Measurements from ENCODE around the gene NTSR1. TPM values are rescaled to one million over a fixed set of nuclear protein-coding genes. Genes with fewer than 3 reads are reported as not detected.

The NTSR1 gene
- total RNA-seq, 1 donor from 2014 or later: not detected

DNA sequence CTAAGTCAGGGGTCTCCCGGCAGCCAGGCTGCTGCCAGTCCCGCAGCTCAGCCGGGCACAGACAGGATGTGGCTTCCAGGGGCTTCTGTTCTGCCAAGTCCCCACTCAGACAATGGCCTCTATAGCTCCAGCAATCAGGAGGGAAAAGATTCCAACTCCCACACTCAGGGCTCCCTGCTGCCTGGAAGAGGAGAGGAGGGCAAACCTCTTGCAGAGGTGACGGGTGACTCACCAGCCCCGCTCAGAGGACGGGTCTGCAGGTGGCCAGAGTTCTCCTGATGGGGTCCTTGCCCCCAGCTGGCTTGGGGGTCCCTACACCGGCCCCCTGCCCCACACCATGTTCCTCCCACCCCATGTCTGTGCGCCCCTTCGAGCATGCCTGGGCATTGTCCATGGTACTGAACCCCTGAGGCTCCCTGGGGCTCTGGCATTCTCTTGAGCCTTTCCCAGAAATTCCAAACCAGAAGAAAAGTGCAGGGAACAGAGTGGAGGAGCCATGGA is 32.6 kb downstream of the NTSR1 start:
- DNase-seq: peak; percentile 38

DNA sequence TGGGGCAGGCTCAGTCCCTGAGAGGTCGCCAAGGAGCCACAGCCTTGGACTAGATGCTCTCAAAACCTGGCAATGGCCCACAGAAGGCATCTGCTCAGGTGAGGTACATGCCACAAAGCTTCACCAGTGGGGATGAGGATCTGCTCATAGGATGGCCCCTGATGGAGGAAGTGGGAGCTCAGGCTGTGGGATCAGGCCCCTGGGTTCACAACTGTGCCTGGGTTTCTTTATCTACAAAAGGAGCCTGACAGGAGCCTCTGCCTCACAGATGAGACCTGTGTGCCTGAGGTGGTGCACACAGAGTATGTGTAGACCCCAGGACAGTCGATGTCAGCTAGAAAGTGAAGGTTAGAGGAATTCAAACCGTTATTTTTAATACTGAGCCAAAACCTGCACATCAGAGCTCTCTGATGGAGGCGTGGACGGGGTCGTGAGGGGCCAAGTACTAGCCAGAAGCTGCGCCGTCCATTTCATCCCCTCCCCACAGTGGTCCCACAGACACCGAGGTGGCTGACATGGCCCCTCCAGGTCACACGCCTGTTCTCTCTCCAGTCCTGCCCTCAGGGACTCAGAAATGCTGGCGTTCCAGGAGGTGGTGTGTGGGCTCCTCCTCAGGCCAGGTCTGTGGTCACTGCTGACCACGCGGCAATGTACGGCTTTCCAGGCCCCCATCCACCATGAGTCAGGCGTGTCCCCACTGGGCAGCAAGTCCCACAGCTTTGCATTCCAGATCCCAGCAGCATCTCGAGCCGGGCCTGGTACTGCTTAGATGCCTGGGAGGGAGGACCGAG is 33.3 kb downstream of the NTSR1 start:
- no peak for DNase-seq

DNA sequence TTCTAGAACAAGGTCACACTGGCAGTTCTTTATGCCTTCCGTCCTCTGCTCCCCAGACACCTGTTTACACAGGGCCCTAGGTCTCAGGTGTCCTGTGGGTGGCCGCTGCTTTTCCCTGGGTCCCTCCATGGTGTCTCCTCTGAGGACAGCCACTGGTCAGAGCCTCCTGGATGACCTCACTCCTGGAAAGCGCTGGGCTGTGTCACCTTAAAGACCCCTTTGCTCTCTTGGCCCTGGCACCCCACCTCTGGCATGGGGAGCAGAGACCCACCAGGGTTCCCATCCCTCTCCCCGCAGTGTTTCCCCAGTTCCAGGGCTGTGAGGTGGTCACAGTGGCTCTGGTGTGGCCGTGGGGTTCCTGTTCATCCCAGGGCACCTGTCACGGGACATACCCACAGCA is 33.9 kb downstream of the NTSR1 start:
- no peak for DNase-seq

DNA sequence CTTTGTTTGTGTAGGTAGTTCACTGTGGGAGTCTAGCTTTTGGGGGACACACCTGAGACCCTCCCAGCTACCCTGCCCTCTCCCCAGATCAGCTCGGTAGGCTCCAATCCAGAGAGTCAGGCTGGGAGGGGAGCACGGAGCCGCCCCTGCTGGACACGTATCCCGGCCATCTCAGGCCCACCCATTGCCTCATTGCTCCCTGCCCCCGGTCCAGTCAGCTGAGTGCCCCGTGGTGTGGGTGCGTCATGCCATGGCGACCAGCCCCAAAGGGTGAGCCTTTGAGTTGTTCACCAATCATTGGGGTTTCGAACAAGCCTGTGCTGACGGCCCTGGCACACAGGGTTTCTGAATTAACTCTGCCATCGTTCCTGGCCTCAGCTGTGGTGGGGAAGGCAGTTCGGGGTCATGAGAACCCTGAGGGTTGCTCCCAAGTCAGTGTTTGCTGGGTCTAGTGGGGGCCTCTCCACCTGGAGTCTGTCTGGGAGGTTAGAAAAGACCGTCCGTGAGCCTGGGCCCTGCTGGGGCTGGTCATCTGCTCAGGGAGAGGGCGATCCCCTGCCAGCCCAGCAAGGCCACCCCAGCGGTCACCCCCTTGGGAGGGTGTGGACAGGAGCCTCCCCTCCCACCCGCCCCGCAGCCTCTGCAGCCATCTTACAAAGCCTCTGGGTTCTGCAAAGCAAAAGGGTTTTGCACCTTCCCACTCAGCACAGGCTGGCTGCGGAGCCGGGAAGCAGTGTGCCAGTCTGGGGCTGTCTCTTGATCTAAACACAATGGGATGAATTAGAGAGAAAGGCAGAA is 34.5 kb downstream of the NTSR1 start:
- no peak for DNase-seq

DNA sequence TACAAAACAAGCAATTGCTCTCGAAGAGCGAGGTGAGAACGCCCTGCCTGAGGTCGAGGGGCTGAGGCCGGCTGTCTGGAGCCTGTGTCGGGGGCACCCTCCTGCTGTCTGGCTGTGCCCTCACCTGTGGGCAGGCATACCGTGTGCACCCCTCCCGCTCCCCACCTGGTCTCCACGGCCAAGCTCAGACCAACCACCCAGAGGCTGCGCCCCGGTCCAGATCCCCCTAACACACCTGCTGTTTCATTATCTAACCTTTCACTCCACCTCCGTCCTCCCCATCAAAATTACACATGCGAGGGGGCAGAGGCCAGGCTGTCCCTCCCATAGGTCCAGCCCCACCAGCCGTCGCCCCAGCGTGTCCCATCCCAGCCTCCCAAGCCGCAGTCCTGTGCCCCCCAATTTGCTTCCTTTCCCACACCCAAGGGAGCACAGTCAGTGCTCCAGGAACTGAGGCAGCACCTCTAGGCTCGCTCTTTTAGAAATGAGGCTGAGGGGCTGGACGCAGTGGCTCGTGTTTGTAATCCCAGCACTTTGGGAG is 35.2 kb downstream of the NTSR1 start:
- DNase-seq: no peak

DNA sequence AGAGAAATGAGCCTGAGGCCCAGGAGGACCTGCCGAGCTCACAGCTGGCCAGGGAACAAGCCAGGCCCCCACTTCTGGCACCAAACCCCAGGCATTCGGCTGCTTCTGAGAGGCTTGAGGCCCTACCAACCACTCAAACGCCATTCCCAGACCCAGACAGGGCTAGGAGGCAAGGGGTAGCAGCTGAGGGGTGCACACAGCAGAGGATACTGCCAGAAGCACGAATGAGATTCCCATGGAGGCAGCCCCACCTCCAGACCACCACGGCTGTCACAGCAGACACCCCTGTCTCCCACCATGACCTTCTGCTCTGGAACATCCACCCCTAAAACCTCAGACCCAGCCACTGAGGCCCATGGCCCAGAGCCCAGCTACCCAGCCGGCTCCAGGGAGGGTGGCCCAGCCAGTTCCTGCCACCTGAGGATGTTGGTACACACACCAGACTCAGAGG is 36.1 kb downstream of the NTSR1 start:
- no peak for DNase-seq

DNA sequence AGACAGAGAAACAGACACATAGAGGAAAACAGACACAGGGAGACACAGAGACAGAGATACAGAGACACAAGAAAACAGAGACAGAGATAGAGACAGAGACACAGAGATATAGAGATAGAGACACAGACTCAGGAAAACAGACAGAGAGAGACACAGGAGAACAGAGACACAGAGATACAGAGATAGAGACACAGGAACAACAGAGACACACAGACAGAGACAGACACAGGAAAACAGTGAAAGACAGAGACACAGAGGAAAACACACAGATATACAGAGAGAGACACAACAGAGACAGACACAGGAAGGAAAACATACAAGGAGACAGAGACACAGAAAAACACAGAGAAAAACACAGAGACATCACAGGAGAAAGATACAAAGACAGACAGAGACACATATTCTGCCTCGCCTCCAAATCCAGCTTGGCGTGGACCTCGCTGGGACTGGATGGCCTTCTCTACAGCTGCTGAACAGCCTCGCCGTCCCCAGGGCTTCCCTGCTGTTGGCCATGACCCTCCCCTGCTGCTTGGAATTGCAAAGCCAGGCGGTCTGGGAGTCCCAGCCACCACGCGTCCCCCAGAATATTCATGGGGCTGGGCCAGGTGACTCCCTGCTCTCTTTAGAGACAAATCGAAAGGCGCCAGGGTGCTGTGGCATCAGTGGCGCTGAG is 36.8 kb downstream of the NTSR1 start:
- no peak for DNase-seq

DNA sequence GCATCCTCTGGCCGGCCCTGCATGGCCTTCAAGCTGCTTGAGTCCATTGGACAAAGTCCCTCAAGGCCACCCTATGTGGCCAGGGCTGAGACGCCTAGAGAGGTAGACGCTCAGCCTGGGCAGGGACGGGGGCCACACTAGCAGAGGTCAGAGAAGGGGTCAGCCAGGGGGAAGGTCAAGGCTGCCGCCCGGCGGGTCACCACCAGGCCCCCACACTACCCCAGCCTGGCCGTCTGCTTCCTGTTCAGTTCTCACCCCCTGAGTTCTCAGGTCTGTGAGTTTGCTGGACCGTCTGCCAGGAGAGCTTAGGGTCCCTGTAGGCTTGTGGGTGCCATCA is 37.3 kb downstream of the NTSR1 start:
- no peak for DNase-seq

DNA sequence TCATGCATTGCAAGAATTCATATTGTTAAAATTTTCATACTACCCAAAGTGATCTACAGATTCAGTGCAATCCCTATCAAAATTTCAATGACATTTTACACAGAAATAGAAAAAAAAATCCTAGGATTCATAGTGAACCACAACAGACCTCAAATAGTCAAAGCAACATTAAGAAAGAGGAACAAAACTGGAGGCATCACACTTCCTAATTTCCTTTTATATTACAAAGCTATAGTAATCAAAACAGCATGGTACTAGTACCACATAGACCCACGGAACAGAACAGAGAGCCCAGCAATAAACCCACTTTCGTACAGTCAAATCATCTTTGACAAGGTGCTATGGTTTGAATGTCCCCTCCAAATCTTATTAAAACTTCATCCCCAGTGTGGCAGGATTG is 39.7 kb downstream of the NTSR1 start:
- no peak for DNase-seq

DNA sequence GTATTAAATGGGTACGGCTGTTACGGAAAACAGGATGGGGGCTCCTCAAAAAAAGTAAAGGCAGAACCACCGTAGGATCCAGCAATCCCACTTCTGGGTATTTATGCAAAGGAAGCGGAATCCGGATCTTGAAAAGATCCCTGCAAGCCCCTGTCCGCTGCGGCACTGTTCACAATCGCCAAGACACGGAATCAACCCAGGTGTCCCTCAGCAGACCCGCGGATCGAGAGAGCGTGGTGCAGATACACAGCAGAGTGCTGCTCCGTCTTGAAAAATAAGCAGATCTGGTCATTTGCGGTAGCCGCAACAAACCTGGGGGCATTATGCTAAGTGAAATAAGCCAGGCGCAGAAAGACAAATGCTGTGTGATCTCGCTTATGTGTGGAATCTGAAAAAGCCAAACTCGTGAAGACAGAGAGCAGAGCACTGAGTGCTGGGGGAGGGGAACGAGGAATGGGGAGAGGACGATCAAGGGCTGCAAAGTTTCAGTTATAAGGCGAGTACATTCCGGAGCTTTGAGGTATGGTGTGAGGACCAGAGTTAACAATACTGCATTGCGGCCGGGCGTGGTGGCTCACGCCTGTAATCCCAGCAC is 41.3 kb downstream of the NTSR1 start:
- DNase-seq: no peak

DNA sequence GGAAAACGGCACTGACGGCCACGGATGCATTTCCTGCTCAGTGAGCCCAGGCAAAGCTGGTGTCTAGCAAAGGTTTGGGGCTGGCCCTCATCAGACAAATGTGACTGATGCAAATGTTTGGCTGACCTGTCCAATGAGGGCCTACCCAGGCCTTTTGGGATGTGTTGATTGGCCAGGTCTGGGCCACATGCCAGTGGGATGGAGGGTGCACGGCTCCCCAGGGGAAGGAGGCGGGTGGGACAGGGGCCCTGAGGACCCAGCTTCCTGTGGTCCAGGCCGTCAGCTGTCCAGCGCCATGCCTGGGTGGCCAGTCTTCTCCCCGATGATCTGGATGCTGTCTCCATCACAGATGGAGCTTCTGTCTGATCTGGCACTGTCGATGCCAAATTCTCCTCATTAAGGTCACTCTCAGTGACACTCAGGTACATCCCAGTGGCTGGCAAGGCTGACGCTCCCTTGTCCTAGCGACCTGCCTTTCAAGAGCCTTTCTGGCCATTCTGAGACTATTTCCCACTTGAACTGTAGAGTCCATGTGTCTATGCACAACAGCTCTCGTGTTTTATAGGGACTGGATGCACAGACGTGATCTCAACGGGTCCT is 43.0 kb downstream of the NTSR1 start:
- no peak for DNase-seq

DNA sequence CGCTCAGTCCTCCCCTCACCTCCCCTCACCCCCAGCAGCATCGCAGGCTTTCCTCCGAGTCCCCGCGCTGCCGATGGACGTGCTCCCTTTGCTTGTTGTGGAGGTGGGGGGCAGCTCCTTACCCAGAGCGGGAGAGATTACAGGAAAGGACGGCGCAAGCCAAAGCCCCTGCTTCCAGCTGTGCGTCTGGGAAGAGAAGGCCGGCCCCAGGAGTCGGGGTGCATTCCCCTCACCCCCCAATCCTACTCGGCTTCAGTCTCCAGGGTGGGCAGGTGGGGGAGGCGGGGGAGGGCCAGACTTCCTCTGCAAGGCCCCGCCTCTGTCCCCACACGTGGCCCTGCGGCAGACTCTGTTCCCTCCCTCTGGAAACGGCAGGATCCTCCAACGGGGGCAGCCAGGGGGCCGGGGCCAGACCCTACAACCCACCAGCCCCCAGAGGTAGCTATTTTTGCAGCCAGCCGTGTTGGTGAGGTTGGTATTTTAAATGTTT is 43.6 kb downstream of the NTSR1 start:
- DNase-seq: no peak

DNA sequence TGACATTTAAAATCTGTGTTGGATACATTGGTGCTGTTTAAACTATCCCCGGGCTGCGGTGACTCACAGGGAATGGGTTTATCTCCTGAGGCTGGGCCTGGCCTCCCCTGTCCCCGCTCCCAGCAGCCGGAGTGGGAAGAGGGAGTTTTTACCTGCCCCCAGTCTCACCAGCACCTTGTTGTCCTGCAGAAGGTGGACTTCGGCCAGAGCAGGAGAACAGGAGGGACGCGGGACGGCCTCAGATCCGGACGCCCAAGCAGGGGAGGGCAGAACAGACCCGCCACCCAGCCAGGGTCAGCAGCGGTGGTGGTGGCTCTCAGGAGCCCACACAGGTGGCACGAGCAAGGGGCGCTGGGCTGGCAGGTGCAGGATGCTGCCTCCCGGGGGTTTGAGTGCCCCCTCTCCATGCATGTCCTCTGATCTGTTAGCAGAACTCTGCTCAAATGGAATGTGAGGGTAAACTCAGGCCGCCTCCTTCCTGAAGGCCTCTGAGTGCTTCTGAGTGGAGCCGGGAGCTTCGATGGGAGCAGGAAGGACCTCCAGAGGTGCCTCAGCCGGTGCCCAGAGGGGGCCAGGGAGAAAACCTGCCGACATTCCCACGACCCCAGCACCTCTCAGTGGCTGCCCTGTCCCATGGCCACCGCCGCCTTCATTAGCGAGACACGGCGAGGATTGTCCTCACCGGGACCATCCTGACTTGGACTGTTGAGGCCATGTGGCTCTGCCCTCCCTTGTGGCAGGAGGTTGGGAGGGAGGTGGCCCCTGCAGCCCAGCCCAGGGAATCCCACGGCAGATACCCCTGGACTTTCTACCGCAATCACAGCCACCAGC is 44.2 kb downstream of the NTSR1 start:
- no peak for DNase-seq

DNA sequence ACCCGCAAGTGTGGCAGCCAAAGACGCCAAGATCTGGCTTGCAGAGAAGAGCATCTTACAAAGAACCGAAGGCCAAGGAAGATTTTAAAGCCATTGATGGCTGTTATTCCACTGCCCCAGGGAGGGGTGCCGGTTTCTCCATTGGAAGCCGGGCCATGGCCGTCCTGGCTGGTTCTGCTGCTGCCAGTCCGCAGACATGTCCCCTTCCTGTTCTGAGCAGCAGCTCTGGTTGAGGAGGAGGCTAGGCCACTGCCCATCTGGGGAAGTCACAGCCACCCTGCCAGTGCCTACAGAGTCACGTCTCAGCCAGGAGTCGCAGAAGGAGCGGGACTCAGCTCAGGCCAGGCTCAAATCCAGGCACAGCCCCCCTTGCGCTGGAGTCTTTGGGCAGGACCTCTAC is 45.0 kb downstream of the NTSR1 start:
- DNase-seq: no peak

DNA sequence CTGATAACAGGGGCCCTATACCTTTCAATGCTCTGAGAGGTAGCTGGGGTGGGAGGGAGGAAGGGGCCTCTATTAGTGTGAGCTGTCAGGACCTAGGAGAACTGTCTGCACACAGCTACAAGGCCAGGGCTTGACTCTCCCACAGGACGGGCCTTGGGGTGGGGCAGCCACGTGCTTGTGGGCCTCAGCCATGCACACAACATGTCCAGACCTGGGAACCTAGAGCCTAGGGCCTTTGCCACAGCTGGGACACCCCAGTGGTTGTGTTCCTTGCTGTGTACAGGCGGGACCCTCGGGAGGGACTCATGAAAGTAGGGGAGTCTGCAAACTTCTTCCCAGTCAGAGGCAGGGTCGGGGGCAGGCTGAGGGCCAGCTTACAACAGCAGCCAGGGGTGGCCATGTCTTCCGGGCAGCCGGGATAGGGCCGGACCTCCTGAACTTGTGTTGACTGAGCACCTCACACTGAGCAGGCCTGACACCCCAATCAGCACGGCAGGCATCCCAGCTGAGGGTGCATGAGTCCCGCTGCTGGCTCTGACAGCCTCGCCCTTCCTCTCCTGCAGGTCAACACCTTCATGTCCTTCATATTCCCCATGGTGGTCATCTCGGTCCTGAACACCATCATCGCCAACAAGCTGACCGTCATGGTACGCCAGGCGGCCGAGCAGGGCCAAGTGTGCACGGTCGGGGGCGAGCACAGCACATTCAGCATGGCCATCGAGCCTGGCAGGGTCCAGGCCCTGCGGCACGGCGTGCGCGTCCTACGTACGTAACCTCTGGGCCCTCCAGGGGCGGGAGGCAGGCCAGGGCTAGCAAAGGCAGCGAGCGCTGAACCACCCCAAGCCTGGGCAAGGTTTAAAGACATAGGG is 45.7 kb downstream of the NTSR1 start:
- DNase-seq: no peak

DNA sequence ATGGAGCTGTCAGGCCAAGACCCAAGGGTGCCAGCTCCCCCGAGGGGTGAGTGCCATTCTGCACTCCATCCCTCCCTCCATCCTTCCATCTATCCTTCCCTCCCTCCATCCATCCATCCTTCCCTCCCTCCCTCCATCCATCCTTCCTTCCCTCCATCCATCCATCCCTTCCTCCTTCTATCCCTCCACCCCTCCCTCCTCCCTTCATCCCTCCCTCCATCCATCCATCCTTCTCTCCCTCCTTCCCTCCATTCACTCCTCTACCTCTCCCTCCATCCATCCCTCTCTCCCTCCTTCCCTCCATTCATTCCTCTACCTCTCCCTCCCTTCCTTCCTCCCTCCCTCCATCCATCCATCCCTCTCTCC is 46.3 kb downstream of the NTSR1 start:
- no peak for DNase-seq

DNA sequence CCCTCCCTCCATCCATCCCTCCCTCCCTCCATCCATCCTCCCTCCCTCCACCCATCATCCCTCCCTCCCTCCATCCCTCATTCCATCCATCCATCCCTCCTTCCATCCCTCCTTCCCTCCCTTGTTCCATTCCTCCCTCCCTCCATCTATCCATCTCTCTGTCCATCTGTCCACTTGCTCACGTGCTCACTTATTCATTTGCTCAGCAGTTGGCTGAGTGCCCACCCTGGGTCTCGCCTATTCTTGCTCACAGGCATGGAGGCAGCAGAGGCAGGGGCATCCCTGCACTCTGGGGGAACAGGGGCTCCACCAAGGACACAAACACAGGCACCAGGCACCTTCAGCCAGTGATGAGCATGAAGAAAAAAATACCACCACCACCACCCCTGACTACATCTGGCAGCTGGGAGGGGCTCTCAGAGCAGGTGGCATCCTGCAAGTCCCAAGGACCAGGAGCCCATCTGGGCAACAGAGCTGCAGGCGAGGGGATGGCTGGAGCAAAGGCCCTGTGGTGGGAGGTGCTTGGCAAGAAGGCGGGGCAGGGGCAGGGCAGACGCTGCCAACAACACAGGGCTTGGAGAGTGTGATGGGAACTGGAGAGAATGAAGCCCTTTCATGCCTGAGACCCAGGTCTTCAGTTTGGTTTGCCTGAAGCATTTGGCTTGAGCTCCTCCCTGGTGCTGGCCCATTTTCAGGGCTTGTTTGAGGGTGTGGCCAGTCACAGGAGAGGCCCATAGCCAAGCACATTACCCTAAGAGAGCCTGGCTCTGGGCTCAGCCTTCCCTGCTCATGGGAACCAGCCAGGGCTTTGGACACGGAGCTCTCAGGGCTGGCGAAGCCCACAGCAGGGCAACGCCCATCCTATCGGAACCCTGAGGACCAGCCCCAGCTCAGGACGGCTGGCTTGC is 47.4 kb downstream of the NTSR1 start:
- DNase-seq: no peak

DNA sequence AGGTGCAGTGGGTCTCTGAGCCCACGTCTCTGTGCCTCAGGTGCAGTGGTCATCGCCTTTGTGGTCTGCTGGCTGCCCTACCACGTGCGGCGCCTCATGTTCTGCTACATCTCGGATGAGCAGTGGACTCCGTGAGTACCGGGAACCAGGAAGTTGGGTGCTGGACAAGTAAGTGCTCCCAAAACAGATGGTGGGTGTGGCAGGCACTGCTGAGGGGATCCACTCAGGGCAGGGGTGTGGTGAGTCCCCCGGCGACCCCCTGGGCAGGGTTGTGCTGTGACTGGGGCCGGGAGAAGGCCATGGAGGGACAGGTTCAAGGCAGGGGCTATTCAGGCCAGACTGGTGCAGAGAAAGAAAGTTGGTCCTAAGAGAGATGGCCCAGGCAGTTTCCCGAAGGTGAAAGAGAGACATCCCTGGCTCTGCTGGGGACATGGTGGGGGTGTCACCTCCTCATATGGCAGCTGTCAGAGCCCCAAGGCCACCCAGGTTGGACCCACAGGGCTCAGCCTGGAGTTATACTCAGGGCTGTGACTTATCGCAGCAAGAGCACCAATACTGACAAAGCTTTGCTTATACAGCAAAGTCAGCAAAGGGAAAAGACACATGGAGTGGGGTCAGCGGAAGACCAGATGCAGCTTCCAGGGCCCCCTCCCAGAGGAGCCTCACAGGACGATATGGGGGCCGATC is 49.7 kb downstream of the NTSR1 start:
- DNase-seq: no peak
